Gastroesophageal sphincter (tissue), 3 donors: ENCODE results near the gene UAP1L1.

ENCODE experiments used
- POLR2A ChIP-seq, 2 donors: fragments of 450-650 bp; IDR thresholded peaks; one replicate each; pipeline ENCODE4 v1.6.1; 2017; ENCODE audit warnings: antibody characterized with exemption in 2 of 2, mild to moderate bottlenecking in 2 of 2, moderate library complexity in 1 of 2
- POLR2AphosphoS5 ChIP-seq: sonication (generic); formaldehyde crosslinking; IDR thresholded peaks from one replicate; pipeline ENCODE4 v1.6.1; 2017; ENCODE audit warnings: antibody characterized with exemption
- TF ChIP-seq, protein P1 (sequence below), 4 experiments: fragments of 200-600 bp in 2 of 4; fragments of 450-650 bp in 2 of 4; sonication (generic) in 1 of 4; IDR thresholded peaks; one replicate each; pipeline ENCODE4 v1.5.1; 2017 to 2019; ENCODE audit warnings: antibody characterized with exemption in 4 of 4, mild to moderate bottlenecking in 2 of 4, moderate library complexity in 2 of 4

DNA sequence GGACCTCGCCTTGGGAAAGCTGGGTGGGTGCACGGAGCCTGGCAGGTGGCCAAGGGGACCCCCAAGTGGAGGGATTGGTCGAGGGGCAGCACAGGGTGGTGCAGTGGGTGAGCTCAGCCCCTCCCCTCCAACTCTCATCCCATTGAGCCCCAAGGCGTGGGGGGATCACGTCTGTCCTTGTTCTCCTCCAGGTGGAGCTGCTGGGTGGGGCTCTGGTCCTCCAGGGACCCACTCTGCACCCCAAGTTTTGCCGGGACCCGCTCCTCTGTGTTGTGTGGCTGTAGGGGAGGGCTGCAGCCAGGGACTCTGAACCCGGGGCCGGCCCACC, 41.8 kb upstream of the UAP1L1 start:
- TF ChIP-seq, protein P1, sequence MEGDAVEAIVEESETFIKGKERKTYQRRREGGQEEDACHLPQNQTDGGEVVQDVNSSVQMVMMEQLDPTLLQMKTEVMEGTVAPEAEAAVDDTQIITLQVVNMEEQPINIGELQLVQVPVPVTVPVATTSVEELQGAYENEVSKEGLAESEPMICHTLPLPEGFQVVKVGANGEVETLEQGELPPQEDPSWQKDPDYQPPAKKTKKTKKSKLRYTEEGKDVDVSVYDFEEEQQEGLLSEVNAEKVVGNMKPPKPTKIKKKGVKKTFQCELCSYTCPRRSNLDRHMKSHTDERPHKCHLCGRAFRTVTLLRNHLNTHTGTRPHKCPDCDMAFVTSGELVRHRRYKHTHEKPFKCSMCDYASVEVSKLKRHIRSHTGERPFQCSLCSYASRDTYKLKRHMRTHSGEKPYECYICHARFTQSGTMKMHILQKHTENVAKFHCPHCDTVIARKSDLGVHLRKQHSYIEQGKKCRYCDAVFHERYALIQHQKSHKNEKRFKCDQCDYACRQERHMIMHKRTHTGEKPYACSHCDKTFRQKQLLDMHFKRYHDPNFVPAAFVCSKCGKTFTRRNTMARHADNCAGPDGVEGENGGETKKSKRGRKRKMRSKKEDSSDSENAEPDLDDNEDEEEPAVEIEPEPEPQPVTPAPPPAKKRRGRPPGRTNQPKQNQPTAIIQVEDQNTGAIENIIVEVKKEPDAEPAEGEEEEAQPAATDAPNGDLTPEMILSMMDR (IDR thresholded peaks at IDR 0.05): no peak
- TF ChIP-seq POLR2A (IDR thresholded peaks at IDR 0.05) (no peak), POLR2AphosphoS5 (no peak)
